Progenitor cell of endocrine pancreas (in vitro differentiated cells): ENCODE data around the gene GDI1. TPM values are rescaled to one million over a fixed set of nuclear protein-coding genes. Genes with fewer than 3 reads are reported as not detected.

Experiments used
- DNase-seq: peaks from one replicate; pipeline ENCODE4 v3.0.0; 2021; ENCODE audit warnings: low spot score; ENCODE audit not compliant: unreplicated experiment
- H3K27ac Mint-ChIP-seq: 2 replicates; pipeline ENCODE4 v1.8.0; 2021; ENCODE audit warnings: mild to moderate bottlenecking, moderate library complexity, mixed read lengths
- H3K27me3 Mint-ChIP-seq: 2 replicates; pipeline ENCODE4 v1.8.0; 2021; ENCODE audit warnings: mixed read lengths
- H3K36me3 Mint-ChIP-seq: 2 replicates; pipeline ENCODE4 v1.8.0; 2022; ENCODE audit warnings: mixed read lengths; ENCODE audit not compliant: insufficient read depth
- H3K4me1 Mint-ChIP-seq: 2 replicates; pipeline ENCODE4 v1.8.0; 2021; ENCODE audit warnings: low read depth, mixed read lengths
- H3K4me3 Mint-ChIP-seq: 2 replicates; pipeline ENCODE4 v1.8.0; 2021; ENCODE audit warnings: low read depth, mild to moderate bottlenecking, moderate library complexity, mixed read lengths
- H3K9me3 Mint-ChIP-seq: 2 replicates; pipeline ENCODE4 v1.8.0; 2021; ENCODE audit warnings: low read depth, mixed read lengths
- CTCF ChIP-seq: fragments of 200-600 bp; sonication (generic); IDR thresholded peaks from one replicate; pipeline ENCODE4 v1.5.0; 2021; ENCODE audit warnings: antibody characterized with exemption, mild to moderate bottlenecking; ENCODE audit not compliant: unreplicated experiment
- total RNA-seq: library from RNA; stranded (reverse); gene quantifications from 2 replicates; pipeline ENCODE4 v1.2.1, GENCODE V29; 2021

Gene GDI1
- total RNA-seq, 1 donor from 2014 or later = 151 TPM

GRCh38 chrX:154470914-154471568 lies 34.1 kb downstream of the GDI1 start:
- Mint-ChIP-seq H3K36me3 (peaks cover 6% of the 10 kb centered on the region), H3K4me3 (no peak overlapping the region), H3K27me3 (no peaks in the 10 kb centered on the region), H3K27ac (no peak overlapping the region), H3K4me1 (no peaks in the 10 kb centered on the region), H3K9me3 (no peaks in the 10 kb centered on the region)
- DNase-seq = no peak
- no peak for TF ChIP-seq CTCF

DNA sequence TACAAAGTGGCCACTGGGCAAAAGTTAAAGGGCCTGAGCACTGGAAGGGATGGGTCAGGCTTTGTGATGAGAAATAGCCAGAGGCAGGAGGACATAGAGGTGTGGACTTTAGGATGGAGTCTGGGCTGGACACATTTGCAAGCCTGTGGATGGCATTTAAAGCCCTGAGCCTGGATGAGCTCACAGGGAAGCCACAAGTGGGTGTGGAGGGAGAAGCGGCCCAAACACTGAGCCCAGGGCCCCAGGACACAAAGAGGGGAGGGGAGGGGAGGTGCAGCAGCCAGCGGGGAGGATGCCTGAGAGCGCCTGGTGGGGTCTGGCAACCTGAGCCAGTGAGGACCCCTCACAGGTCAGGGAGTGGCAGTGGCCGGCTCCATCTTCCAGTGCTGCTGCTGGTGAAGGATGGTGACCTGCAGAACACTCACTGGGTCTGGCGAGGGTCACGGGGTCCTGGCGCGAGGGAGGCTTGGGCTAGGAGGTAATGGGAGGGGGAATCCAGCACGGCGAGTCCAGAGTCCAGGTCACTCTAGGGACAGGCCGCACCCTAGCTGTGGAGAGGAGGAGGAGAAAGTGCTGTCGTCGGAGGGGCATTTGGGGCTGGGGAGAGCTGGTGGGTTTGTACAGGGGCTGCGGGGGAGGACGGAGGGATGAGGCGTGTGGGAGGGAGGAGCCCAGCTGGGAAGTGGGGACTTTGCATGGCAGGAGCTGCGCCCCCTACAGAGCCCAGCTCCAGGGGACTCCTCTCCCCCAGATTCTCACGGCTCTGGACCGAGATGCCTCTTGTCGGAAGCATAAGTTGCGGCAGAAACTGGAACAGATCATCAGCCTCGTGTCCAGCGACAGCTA lies 35.1 kb downstream of the GDI1 start:
- Mint-ChIP-seq H3K27ac (no peak overlapping the region), H3K4me1 (no peaks in the 10 kb centered on the region), H3K9me3 (no peaks in the 10 kb centered on the region), H3K4me3 (no peak overlapping the region), H3K36me3 (peaks cover 6% of the 10 kb centered on the region), H3K27me3 (no peaks in the 10 kb centered on the region)
- TF ChIP-seq CTCF = no peak
- no peak for DNase-seq

GRCh38 chrX:154472685-154473632 lies 36.0 kb downstream of the GDI1 start:
- no peak overlapping the region for H3K27ac Mint-ChIP-seq
- peaks cover 6% of the 10 kb centered on the region for H3K36me3 Mint-ChIP-seq
- no peaks in the 10 kb centered on the region for H3K27me3 Mint-ChIP-seq
- no peaks in the 10 kb centered on the region for H3K4me1 Mint-ChIP-seq
- no peaks in the 10 kb centered on the region for H3K9me3 Mint-ChIP-seq
- no peak overlapping the region for H3K4me3 Mint-ChIP-seq
- DNase-seq = no peak
- no peak for TF ChIP-seq CTCF

GRCh38 chrX:154473683-154474082 lies 36.7 kb downstream of the GDI1 start:
- no peaks in the 10 kb centered on the region for H3K4me1 Mint-ChIP-seq
- H3K9me3 Mint-ChIP-seq = no peaks in the 10 kb centered on the region
- peak overlapping the region; percentile 89 for H3K27ac Mint-ChIP-seq
- no peak overlapping the region for H3K4me3 Mint-ChIP-seq
- no peak for TF ChIP-seq CTCF
- peaks cover 6% of the 10 kb centered on the region for H3K36me3 Mint-ChIP-seq
- no peak for DNase-seq
- no peaks in the 10 kb centered on the region for H3K27me3 Mint-ChIP-seq

DNA sequence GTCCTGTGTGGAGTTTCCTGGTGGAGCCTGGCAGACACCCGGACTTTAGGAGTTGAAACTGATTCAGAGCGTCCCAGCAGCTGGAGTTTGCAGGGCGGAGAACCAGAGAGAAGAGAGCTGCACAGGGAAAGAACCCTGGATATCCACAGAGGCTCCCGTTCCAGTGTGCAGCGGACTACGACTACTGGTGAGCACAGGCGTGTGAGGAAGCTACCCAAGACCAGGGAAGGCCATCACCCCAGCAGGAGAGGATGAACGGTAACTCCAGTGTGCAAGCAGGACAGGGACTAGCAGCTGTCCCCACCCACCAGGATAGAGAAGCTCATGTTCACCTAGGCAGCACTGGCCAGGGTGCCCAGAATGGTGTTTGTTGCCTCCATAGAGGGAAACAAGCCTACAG lies 39.9 kb downstream of the GDI1 start:
- TF ChIP-seq CTCF = no peak
- Mint-ChIP-seq H3K36me3 (peaks cover 2% of the 10 kb centered on the region), H3K4me3 (peak overlapping the region; percentile 31), H3K4me1 (no peaks in the 10 kb centered on the region), H3K9me3 (no peaks in the 10 kb centered on the region), H3K27ac (no peak overlapping the region), H3K27me3 (no peaks in the 10 kb centered on the region)
- DNase-seq = no peak
